Osteoblast (primary cell): ENCODE data around the gene MRPS16. TPM values are rescaled to one million over a fixed set of nuclear protein-coding genes. Genes with fewer than 3 reads are reported as not detected.

ENCODE experiments used
- DNase-seq: peaks from one replicate; pipeline ENCODE4 v3.0.0; 2011; ENCODE audit warnings: low spot score, mixed read lengths; ENCODE audit not compliant: insufficient read length; ENCODE audit errors: missing footprints
- H2AFZ ChIP-seq: 2 replicates; pipeline ENCODE4 v1.6.0; 2011; ENCODE audit warnings: mild to moderate bottlenecking, low read length
- H3K27ac ChIP-seq: 2 replicates; pipeline ENCODE4 v1.5.1; 2011; ENCODE audit warnings: mild to moderate bottlenecking, low read depth, low read length, moderate library complexity
- H3K27me3 ChIP-seq: 2 replicates; pipeline ENCODE4 v1.6.0; 2012; ENCODE audit warnings: mild to moderate bottlenecking, control low read depth, inconsistent platforms, low read length, moderate library complexity; ENCODE audit not compliant: insufficient read depth
- H3K36me3 ChIP-seq: 2 replicates; pipeline ENCODE4 v1.5.1; 2011; ENCODE audit warnings: mild to moderate bottlenecking, low read length, control low read depth, moderate library complexity; ENCODE audit not compliant: insufficient read depth
- H3K4me1 ChIP-seq: 2 replicates; pipeline ENCODE4 v1.5.1; 2011; ENCODE audit warnings: mild to moderate bottlenecking, low read length, control low read depth, moderate library complexity; ENCODE audit not compliant: insufficient read depth
- H3K4me2 ChIP-seq: 2 replicates; pipeline ENCODE4 v1.6.0; 2011; ENCODE audit warnings: mild to moderate bottlenecking, low read length; ENCODE audit not compliant: insufficient read depth
- H3K4me3 ChIP-seq: fragments of 200-600 bp; sonication (generic); 3 replicates; pipeline ENCODE4 v1.5.1; 2012; ENCODE audit warnings: mild to moderate bottlenecking, low read length, inconsistent platforms; ENCODE audit not compliant: insufficient read depth
- H3K79me2 ChIP-seq: 2 replicates; pipeline ENCODE4 v1.6.0; 2012; ENCODE audit warnings: mild to moderate bottlenecking, low read length, control low read depth, inconsistent platforms; ENCODE audit not compliant: insufficient read depth
- H3K9me3 ChIP-seq: 2 replicates; pipeline ENCODE4 v1.5.1; 2011; ENCODE audit warnings: low read depth, low read length, control low read depth
- H4K20me1 ChIP-seq: 2 replicates; pipeline ENCODE4 v1.6.0; 2012; ENCODE audit warnings: mild to moderate bottlenecking, low read length, control low read depth; ENCODE audit not compliant: insufficient read depth
- CTCF ChIP-seq: IDR thresholded peaks from 2 replicates; pipeline ENCODE4 v1.5.1; 2011; ENCODE audit warnings: mild to moderate bottlenecking, low read depth, low read length, moderate library complexity; ENCODE audit errors: extremely low read depth
- small RNA-seq: library from RNA; depleted of rRNA; stranded (forward); fragments of <200 nt; gene quantifications from one replicate; pipeline ENCODE3, GENCODE V24; 2012
- total RNA-seq: library from RNA; depleted of rRNA; stranded (reverse); fragments of >200 nt; gene quantifications from 2 replicates; pipeline ENCODE4 v1.2.3, GENCODE V29; 2012

The MRPS16 gene
- total RNA-seq, 1 donor: 80.7 TPM

GRCh38 chr10:73207883-73208282 lies 44.6 kb downstream of the MRPS16 start:
- Histone ChIP-seq H3K4me3 (no peak overlapping the region), H4K20me1 (no peaks in the 10 kb centered on the region), H3K4me1 (no peaks in the 10 kb centered on the region), H2AFZ (no peak overlapping the region), H3K4me2 (no peak overlapping the region), H3K27ac (no peak overlapping the region), H3K79me2 (no peaks in the 10 kb centered on the region), H3K27me3 (no peaks in the 10 kb centered on the region), H3K9me3 (no peaks in the 10 kb centered on the region), H3K36me3 (peaks cover 4% of the 10 kb centered on the region)
- DNase-seq: no peak
- TF ChIP-seq CTCF: no peak

GRCh38 chr10:73206385-73206784 lies 46.1 kb downstream of the MRPS16 start:
- Histone ChIP-seq H3K4me3 (no peak overlapping the region), H3K36me3 (peaks cover 4% of the 10 kb centered on the region), H3K27ac (no peak overlapping the region), H4K20me1 (no peaks in the 10 kb centered on the region), H3K4me1 (no peaks in the 10 kb centered on the region), H3K27me3 (no peaks in the 10 kb centered on the region), H3K79me2 (no peaks in the 10 kb centered on the region), H3K4me2 (no peak overlapping the region), H2AFZ (no peak overlapping the region), H3K9me3 (no peaks in the 10 kb centered on the region)
- DNase-seq: no peak
- no peak for TF ChIP-seq CTCF

- no peak overlapping the region for H3K27ac ChIP-seq
- no peak overlapping the region for H3K4me3 ChIP-seq
- H3K4me2 ChIP-seq: no peak overlapping the region
- no peaks in the 10 kb centered on the region for H3K9me3 ChIP-seq
- no peak for TF ChIP-seq CTCF
- no peaks in the 10 kb centered on the region for H3K27me3 ChIP-seq
- no peaks in the 10 kb centered on the region for H3K79me2 ChIP-seq
- peaks cover 5% of the 10 kb centered on the region for H3K36me3 ChIP-seq
- no peak overlapping the region for H2AFZ ChIP-seq
- H3K4me1 ChIP-seq: no peaks in the 10 kb centered on the region
- no peak for DNase-seq
- no peaks in the 10 kb centered on the region for H4K20me1 ChIP-seq
These were observed 46.6 kb downstream of the MRPS16 start for GRCh38 chr10:73205890-73206289.

- no peak for TF ChIP-seq CTCF
- Histone ChIP-seq H3K79me2 (no peaks in the 10 kb centered on the region), H3K4me3 (no peak overlapping the region), H4K20me1 (no peaks in the 10 kb centered on the region), H3K27ac (no peak overlapping the region), H3K4me2 (no peak overlapping the region), H3K9me3 (no peaks in the 10 kb centered on the region), H3K36me3 (peaks cover 8% of the 10 kb centered on the region), H3K4me1 (no peaks in the 10 kb centered on the region), H3K27me3 (no peaks in the 10 kb centered on the region), H2AFZ (no peak overlapping the region)
- DNase-seq: no peak
These were observed 47.4 kb downstream of the MRPS16 start for GRCh38 chr10:73205081-73205480.

Small RNA genes within 50 kb of the gene (small RNA-seq; reads per million reads assigned to genes)
- gene RNU6-833P: not detected

Other genes with a start within 250 kb of the MRPS16 start
- gene P4HA1, start 155.8 kb downstream of the MRPS16 start, total RNA-seq: 143 and 220 TPM in 2 replicates
- gene NUDT13, start 142.2 kb downstream of the MRPS16 start, total RNA-seq: 1.8 and 2.1 TPM in 2 replicates
- gene ECD, start 84.6 kb downstream of the MRPS16 start, total RNA-seq: 35.4 and 35.5 TPM in 2 replicates
- 30.1 and 33.7 TPM in 2 replicates for gene FAM149B1, start 84.5 kb downstream of the MRPS16 start, total RNA-seq
- gene DNAJC9, start 5.4 kb downstream of the MRPS16 start, total RNA-seq: 14.7 and 18.8 TPM in 2 replicates
- 1.1 and 1.2 TPM in 2 replicates for gene CFAP70, start 106.2 kb upstream of the MRPS16 start, total RNA-seq
- gene ANXA7, start 161.4 kb upstream of the MRPS16 start, total RNA-seq: 143 and 158 TPM in 2 replicates
- gene MSS51, start 180.9 kb upstream of the MRPS16 start, total RNA-seq: 2.2 and 2.4 TPM in 2 replicates
- gene PPP3CB, start 243.4 kb upstream of the MRPS16 start, total RNA-seq: 34.7 and 40.1 TPM in 2 replicates